Upper lobe of right lung (tissue), 1 donor: Measurements from ENCODE around the gene GOT1. TPM values are rescaled to one million over a fixed set of nuclear protein-coding genes. Genes with fewer than 3 reads are reported as not detected.
A peak's percentile ranks its signal among the peaks of the same experiment; 100 is the strongest.

ENCODE experiments used
- ATAC-seq: fragments of 200-7000 bp; cut with Tn5 transposase; one replicate; pipeline ENCODE4 v1.9.1; 2020; ENCODE audit warnings: mild to moderate bottlenecking, moderate library complexity
- DNase-seq: peaks from one replicate; pipeline ENCODE4 v3.0.0-alpha.2; 2020
- H3K27ac ChIP-seq: fragments of 200-600 bp; one replicate; pipeline ENCODE4 v1.8.0; 2022
- H3K27me3 ChIP-seq: fragments of 200-600 bp; one replicate; pipeline ENCODE4 v1.8.0; 2022; ENCODE audit warnings: mild to moderate bottlenecking
- H3K36me3 ChIP-seq: fragments of 200-600 bp; one replicate; pipeline ENCODE4 v1.8.0; 2022
- H3K4me1 ChIP-seq: fragments of 200-600 bp; one replicate; pipeline ENCODE4 v1.8.0; 2022
- H3K4me3 ChIP-seq: fragments of 200-600 bp; one replicate; pipeline ENCODE4 v1.8.0; 2022; ENCODE audit warnings: mild to moderate bottlenecking
- H3K9me3 ChIP-seq: fragments of 200-600 bp; one replicate; pipeline ENCODE4 v1.8.0; 2022
- intact Hi-C: fragments of 100-400 bp; cut with DNase I; formaldehyde crosslinking; loops from one replicate; pipeline ENCODE4 v1.11.0; 2022
- total RNA-seq: library from RNA; stranded (reverse); fragmentation: NEBNext Ultra II Directional; extraction: Animal tissue kit (Norgen Biotek cat#: 25700); gene quantifications from one replicate; pipeline ENCODE4 v1.2.1, GENCODE V29; 2021
- TF ChIP-seq, protein P1 (sequence below): fragments of 200-600 bp; IDR thresholded peaks from one replicate; pipeline ENCODE4 v1.8.0; 2022; ENCODE audit warnings: antibody characterized with exemption
- donor health status: DM: no; HTN: yes; CAD: no; lungs with severe emphysema.

The GOT1 gene
- total RNA-seq, 1 donor from 2014 or later = 25.0 TPM

GRCh38 chr10:99443500-99443899, 13.1 kb upstream of the GOT1 start:
- peaks cover 3% of the 10 kb centered on the region for H3K27me3 ChIP-seq
- DNase-seq (no peak), ATAC-seq (no peak)
- H3K4me1 ChIP-seq = no peaks in the 10 kb centered on the region
- H3K4me3 ChIP-seq = no peak overlapping the region
- H3K27ac ChIP-seq = no peak overlapping the region
- H3K9me3 ChIP-seq = no peaks in the 10 kb centered on the region
- TF ChIP-seq, protein P1, sequence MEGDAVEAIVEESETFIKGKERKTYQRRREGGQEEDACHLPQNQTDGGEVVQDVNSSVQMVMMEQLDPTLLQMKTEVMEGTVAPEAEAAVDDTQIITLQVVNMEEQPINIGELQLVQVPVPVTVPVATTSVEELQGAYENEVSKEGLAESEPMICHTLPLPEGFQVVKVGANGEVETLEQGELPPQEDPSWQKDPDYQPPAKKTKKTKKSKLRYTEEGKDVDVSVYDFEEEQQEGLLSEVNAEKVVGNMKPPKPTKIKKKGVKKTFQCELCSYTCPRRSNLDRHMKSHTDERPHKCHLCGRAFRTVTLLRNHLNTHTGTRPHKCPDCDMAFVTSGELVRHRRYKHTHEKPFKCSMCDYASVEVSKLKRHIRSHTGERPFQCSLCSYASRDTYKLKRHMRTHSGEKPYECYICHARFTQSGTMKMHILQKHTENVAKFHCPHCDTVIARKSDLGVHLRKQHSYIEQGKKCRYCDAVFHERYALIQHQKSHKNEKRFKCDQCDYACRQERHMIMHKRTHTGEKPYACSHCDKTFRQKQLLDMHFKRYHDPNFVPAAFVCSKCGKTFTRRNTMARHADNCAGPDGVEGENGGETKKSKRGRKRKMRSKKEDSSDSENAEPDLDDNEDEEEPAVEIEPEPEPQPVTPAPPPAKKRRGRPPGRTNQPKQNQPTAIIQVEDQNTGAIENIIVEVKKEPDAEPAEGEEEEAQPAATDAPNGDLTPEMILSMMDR = no peak
- intact Hi-C loops = no loop called here
- H3K36me3 ChIP-seq = no peaks in the 10 kb centered on the region

GRCh38 chr10:99442394-99442793, 12.0 kb upstream of the GOT1 start:
- DNase-seq = no peak
- no peaks in the 10 kb centered on the region for H3K36me3 ChIP-seq
- no peak overlapping the region for H3K27ac ChIP-seq
- no peak for ATAC-seq
- H3K4me3 ChIP-seq = no peak overlapping the region
- intact Hi-C loops = no loop called here
- H3K27me3 ChIP-seq = peaks cover 3% of the 10 kb centered on the region
- H3K4me1 ChIP-seq = no peaks in the 10 kb centered on the region
- TF ChIP-seq, protein P1 = no peak
- no peaks in the 10 kb centered on the region for H3K9me3 ChIP-seq

GRCh38 chr10:99438890-99439289, 8.5 kb upstream of the GOT1 start:
- Histone ChIP-seq H3K4me3 (no peak overlapping the region), H3K27ac (no peak overlapping the region), H3K9me3 (no peaks in the 10 kb centered on the region), H3K36me3 (no peaks in the 10 kb centered on the region), H3K27me3 (no peaks in the 10 kb centered on the region), H3K4me1 (no peaks in the 10 kb centered on the region)
- TF ChIP-seq, protein P1 = no peak
- DNase-seq (no peak), ATAC-seq (no peak)
- intact Hi-C loops = no loop called here

GRCh38 chr10:99435986-99436638, 5.7 kb upstream of the GOT1 start:
- H3K4me3 ChIP-seq = no peak overlapping the region
- ATAC-seq (peak; percentile 65), DNase-seq (no peak)
- intact Hi-C loops = no loop called here
- H3K36me3 ChIP-seq = no peaks in the 10 kb centered on the region
- no peaks in the 10 kb centered on the region for H3K9me3 ChIP-seq
- TF ChIP-seq, protein P1 = peak; percentile 60
- no peak overlapping the region for H3K27ac ChIP-seq
- peaks cover 7% of the 10 kb centered on the region for H3K4me1 ChIP-seq
- H3K27me3 ChIP-seq = no peaks in the 10 kb centered on the region

DNA sequence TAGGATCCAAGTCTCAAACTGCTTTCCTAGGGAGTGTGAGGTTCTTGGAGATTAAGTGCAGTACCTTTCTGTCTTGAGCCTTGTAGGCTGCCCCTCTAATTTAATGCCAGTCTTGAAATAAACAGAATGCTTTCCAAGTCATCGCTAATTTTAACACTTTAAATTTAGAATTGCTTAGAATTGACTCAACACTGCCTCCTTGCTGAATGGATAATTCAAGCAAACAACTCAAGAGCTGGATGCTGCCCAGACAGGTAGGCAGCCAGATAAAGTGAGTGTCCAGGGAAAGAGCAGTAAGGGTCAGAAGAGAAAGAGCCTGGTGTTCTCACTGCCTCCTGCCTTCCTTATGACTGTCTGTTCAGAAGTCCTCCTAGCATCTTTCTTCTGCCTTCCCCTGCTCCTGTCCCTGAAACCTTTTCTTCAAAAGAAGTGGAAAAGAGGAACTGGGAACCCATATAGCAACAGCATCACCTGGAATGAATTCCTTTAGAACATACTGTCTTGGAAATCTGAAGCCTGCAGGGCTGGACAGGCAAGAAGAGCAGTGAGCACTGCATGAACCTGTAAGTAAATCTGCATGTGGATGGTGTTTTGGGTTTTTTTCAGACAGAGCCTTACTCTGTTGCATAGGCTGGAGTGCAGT, 3.1 kb upstream of the GOT1 start:
- DNase-seq (no peak), ATAC-seq (no peak)
- no peaks in the 10 kb centered on the region for H3K9me3 ChIP-seq
- H3K27ac ChIP-seq = no peak overlapping the region
- H3K36me3 ChIP-seq = no peaks in the 10 kb centered on the region
- H3K4me1 ChIP-seq = peaks cover 16% of the 10 kb centered on the region
- H3K27me3 ChIP-seq = no peaks in the 10 kb centered on the region
- H3K4me3 ChIP-seq = no peak overlapping the region
- TF ChIP-seq, protein P1 = no peak
- intact Hi-C loops = no loop called here
